ENCODE data around the gene TNK2. TPM values are rescaled to one million over a fixed set of nuclear protein-coding genes. Genes with fewer than 3 reads are reported as not detected.

The TNK2 gene
- total and polyA plus RNA-seq, 2 of the 8 experiments (the other 6 are each of a cell fraction or from before 2014, with no cell fraction given), result 10.4 to 33.9 TPM

GRCh38 chr3:195914648-195915473 lies 6.5 kb upstream of the TNK2 start (continued):
- TF ChIP-seq RBBP5 (IDR thresholded peaks at IDR 0.05; ENCODE audit: borderline replicate concordance, low read depth, low read length) (peak; percentile 69; the same call in 1 of the 2 replicates), GABPA (IDR thresholded peaks at IDR 0.05; ENCODE audit: borderline replicate concordance, insufficient read depth, low read length) (no peak), ATF3 (IDR thresholded peaks at IDR 0.05; ENCODE audit: insufficient read depth, low read depth, low read length) (0 out of 2 replicates have a peak, but pooled peaks have one; percentile 11), CREB1 (IDR thresholded peaks at IDR 0.05) (peak; percentile 92), CHD1 (IDR thresholded peaks at IDR 0.05; ENCODE audit: low read depth, low read length) (no peak), TAF7 (optimal IDR thresholded peaks at IDR 0.05; ENCODE audit: borderline replicate concordance, low read depth, low read length) (peak; percentile 59), EGR1 (IDR thresholded peaks at IDR 0.05; ENCODE audit: borderline replicate concordance, low read depth, low read length) (no peak), POU5F1 (IDR thresholded peaks at IDR 0.05; ENCODE audit: low read depth, low read length) (no peak), EP300 (IDR thresholded peaks at IDR 0.05; ENCODE audit: borderline replicate concordance in 1 of 2, low read depth in 2 of 2, low read length in 2 of 2) (no peak), HDAC2 (IDR thresholded peaks at IDR 0.05; ENCODE audit: borderline replicate concordance in 1 of 2, low read depth in 2 of 2, low read length in 2 of 2) (0 out of 4 replicates have a peak, but pooled peaks of 1 of the 2 experiments have one; percentile 51), POLR2AphosphoS5 (IDR thresholded peaks at IDR 0.05; ENCODE audit: low read depth, low read length) (peak; percentile 61), SRF (IDR thresholded peaks at IDR 0.05; ENCODE audit: low read depth, low read length) (no peak; the same call in 1 of the 2 replicates), JUND (IDR thresholded peaks at IDR 0.05; ENCODE audit: low read length) (peak; percentile 77), SP1 (IDR thresholded peaks at IDR 0.05; ENCODE audit: low read depth, low read length) (peak; percentile 73; the same call in 1 of the 2 replicates), EZH2 (IDR thresholded peaks at IDR 0.05; ENCODE audit: low read depth, low read length, severe bottlenecking) (no peak), USF2 (IDR thresholded peaks at IDR 0.05; ENCODE audit: low read length) (peak; percentile 55; the same call in 1 of the 2 replicates), SP2 (IDR thresholded peaks at IDR 0.05; ENCODE audit: low read length) (no peak), JUN (IDR thresholded peaks at IDR 0.05; ENCODE audit: low read depth, low read length) (peak; percentile 65; the same call in 1 of the 2 replicates), SP4 (IDR thresholded peaks at IDR 0.05; ENCODE audit: low read length) (peak; percentile 41; the same call in 1 of the 2 replicates), CTBP2 (IDR thresholded peaks at IDR 0.05; ENCODE audit: borderline replicate concordance, insufficient read depth, insufficient read length, low read length) (no peak), SUZ12 (IDR thresholded peaks at IDR 0.05; ENCODE audit: low read length) (no peak)
